CD4-positive, alpha-beta T cell treated with Interleukin-1 beta for 1 hour (primary cell): ENCODE measurements around the gene TMEM272.

ENCODE experiments used
- DNase-seq, 2 donors: peaks; one replicate each; pipeline ENCODE4 v3.0.0-alpha.2; 2020 to 2022

TMEM272 gene, protein sequence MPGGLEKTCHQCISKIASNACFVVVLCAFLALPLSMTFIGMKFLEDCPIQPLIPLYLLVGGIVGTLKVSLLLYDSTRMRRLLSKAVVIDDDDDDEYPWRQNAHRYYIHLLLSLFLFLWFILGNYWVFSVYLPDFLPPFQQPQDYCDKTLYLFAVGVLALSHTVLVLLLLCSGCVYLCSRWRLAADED

DNA sequence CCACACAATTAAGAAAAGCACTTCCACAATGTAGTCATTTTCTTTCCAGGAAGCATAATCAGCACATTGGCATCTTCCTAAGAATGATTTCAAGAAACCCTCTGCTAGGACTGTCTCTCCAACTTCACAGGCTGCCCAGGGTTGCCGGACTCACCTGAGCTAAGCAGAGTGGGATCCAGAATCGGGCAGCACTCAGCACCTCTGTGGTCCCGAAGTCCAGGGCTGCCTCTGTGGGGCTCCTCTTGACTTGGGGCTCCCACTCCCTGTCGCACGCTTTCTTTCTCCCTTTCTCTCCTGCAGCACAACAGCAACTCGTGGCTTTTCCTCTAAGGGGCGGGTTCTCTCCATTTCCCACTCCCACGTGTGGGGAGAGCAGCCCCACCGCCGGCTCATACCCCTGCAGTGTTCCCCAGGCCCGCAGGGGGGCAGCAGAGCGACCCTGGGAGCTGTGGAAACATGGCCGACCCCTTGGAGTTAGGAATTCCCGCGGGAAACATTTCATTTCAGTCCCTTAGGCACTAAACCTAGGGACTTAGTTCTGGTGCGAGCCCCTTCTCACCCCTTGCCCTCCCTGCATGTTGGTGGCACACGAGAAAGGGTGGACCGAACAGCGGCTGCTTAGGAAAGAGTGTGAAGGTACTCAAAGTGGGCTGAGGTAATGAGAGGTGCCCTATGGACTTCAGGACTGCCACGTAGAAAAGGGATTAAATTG lies at the start of gene TMEM272:
Gene TMEM272, minus strand, starts transcription at position 316 of the 712 bp plus-strand sequence. CDS start 6,647 bp downstream, outside the sequence.
- peak; percentile 48 to 51 for DNase-seq

DNA sequence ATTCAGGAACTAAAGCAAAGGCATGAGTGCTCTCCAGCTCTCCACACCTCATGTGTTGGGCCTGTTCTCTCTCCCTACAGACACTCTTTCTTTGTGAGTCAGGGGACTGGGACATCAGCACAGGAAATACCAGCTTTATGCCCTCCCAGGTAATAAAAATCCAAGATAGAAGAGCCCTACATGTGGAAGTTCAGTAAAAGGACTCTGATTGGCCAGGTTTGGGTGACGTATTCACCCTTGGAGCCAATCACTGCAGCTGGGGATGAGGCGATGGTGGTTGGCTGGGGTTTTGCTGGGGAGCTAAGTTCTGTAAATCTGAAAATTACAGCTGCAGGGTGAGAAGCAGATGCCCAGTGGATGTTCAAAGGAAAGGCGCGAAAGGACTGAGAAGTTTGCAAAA lies 49.3 kb upstream of the TMEM272 start:
- no peak for DNase-seq

GRCh38 chr13:51892657-51893056 lies 47.7 kb upstream of the TMEM272 start:
- DNase-seq = no peak

DNA sequence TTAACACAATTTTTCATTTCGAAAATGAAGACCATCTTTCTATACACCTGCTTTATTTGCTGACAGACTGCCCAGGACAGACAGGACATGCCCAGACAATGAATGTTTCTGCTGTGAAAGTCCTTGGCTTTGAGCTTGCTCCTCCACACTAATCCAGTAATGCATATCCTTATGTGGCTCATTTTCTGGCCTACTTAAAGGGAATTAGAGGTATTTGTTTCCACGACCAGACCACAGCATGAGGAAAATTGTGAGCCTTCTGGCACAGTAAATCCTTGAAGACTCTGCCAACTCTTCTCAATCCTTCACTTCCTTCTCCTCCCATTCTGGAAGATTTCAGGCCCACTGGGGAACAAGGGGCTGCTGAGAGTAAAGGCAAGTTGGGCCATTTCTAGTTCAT lies 42.5 kb upstream of the TMEM272 start:
- no peak for DNase-seq

GRCh38 chr13:51885651-51886050 lies 40.7 kb upstream of the TMEM272 start:
- no peak for DNase-seq

DNA sequence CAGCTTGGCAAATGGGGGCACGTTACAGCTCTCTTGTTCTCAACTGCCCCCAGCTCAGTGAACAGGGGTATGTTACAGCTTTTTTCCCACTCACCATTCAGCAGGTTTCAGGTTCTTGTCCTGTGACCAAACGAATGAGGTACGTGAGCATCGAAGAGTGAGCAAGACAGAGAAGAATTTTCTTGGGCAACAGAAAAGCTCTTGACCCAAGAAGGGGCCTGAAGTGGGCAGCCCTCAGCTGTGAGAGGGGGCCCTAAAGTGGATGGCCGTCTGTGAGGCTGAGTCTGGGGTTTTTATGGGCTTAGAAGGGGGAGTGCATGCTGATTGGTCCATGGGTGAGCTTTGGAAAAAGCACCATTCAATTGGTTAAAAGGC lies 38.2 kb upstream of the TMEM272 start:
- no peak for DNase-seq

DNA sequence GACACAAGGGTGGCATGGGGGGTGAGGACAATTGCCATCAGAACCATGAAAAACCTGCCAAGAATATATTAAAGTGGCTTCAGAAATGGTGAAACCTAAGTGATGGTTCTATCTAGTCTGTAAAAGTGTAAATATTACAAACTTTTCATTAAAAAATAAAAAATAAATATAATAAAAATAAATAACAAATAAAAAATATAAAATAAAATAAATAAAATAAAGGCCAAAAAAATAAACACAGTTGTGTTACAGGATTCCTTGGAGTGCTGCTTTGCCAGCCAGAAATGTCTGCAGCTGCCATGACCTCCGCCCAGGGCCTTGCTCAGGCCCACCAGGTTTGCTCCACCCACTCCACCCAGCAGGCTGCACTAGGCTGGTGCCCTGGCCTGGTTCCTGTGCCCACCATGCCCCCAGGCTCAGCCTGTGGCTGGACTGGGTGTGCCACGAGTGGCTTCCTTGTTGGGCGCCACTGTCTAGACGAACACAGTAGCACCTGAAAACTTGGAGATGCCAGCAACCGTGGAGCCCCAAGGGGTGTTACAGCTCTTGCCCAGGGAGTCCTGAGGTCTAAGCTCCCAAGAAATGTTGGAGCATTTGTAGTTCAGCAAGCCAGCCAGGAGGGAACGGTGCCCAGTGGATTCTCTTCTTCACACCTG lies 37.7 kb upstream of the TMEM272 start:
- no peak for DNase-seq

- DNase-seq = no peak
Observed at GRCh38 chr13:51881296-51881695, 36.3 kb upstream of the TMEM272 start.

DNA sequence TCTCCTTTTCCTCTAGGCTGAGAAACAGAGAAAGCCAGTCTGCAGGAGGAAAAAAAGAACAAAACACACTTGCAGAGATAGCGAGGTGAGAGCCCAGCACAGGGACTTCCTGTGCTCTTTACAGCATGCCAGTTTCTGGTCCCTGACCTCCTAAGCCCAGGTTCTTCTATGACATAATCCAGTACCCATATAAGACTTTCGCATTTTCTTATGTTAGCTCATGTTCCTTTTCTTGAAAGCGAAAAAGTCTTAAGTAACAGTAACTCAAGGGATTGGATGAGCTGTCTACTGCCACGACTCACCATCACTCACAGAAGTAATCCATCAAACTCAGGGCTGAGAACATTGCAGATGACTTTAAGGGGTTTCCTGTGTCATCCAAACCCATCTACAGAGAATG lies 34.2 kb upstream of the TMEM272 start:
- no peak for DNase-seq

- DNase-seq = no peak
Observed at GRCh38 chr13:51874651-51875050, 29.7 kb upstream of the TMEM272 start.

- no peak for DNase-seq
Observed at GRCh38 chr13:51873837-51874236, 28.9 kb upstream of the TMEM272 start.

GRCh38 chr13:51873117-51873798 lies 28.3 kb upstream of the TMEM272 start:
- DNase-seq = no peak

DNA sequence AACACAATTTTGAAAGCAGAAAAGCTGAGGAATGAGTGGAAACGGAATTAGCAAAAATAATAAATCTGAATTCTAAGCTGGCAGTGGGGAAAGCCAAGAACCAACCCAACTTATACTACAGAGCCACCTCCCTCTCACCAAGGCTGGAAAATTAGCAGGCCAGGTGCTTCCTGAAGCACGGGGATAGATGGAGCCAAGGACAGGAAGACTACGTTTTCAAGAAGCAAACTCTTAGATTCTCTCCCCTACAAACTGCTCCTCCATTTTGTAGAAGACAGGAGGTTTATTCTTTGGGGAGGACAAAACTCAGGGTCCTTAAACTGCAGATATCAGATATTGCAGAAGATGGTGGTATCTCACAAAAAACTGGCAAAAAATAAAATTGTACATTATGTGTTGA lies 25.6 kb upstream of the TMEM272 start:
- DNase-seq = no peak

GRCh38 chr13:51869916-51870315 lies 24.9 kb upstream of the TMEM272 start:
- DNase-seq = no peak

- no peak for DNase-seq
Observed at GRCh38 chr13:51867062-51867461, 22.1 kb upstream of the TMEM272 start.

DNA sequence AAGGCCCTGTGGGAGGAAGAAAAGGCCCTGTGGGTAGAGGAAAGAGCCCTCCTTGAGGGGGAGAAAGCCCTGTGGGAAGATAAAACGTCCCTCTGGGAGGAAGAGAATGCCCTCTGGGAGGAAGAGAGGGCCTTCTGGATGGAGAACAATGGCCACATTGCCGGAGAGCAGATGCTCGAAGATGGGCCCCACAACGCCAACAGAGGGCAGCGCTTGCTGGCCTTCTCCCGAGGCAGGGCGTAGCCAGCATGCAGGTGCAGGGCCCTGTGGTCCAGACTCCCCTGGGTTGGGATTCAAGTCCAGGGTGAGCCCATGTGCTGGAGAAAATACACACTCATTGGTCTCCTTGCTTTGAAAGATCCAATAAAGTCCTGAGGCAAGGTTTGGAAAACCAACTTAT lies 20.9 kb upstream of the TMEM272 start:
- DNase-seq = no peak

DNA sequence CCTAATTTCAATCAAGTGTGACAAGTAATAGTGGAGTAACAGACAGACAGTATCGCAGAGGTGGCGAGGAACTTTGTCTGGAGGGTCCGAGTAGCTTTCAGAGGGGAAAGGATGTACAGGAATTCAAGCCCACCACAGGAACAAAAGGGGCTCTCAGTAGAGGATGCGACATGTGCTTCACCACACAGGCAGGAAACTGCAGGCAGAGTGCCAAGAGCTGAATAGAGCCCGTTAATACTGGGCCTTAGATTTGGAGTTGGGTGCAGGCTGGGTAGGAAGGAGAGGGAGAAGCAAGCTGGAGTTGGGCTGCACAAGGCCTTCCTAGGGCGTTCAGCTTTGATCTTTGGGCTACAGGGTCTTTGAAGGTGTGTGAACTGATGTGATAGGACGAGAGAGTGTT lies 18.0 kb upstream of the TMEM272 start:
- DNase-seq = no peak

DNA sequence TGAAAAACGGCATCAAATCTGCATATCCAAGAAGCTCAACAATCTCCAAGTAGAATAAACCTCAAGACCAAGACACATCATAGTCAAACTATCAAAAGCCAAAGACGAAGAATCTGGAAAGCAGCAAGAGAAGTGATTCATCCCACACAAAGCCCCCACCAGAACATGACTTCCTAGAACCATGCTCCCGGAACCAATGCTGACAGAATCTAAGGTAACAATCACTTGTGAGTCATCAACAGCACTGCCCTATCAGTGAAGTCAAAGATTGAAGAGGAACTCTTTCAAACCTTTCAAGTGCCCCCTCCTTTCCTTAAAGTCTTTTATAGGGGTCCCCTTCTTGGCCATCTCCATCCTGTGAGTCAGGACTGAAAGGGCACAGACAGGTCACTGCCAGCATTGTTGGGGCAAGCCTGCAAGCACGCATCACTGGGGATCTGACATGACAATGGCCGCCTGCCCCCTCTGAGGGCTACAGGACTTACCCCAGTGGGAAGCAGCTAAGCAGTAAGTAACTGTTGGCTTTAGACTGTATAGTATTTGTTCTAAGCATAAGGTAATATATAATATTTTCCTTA lies 16.8 kb upstream of the TMEM272 start, which contains the start of gene CCDC70:
Gene CCDC70, plus strand, starts transcription at position 247 of the 578 bp plus-strand sequence. CDS start 3,443 bp downstream, outside the sequence.
- DNase-seq = no peak

DNA sequence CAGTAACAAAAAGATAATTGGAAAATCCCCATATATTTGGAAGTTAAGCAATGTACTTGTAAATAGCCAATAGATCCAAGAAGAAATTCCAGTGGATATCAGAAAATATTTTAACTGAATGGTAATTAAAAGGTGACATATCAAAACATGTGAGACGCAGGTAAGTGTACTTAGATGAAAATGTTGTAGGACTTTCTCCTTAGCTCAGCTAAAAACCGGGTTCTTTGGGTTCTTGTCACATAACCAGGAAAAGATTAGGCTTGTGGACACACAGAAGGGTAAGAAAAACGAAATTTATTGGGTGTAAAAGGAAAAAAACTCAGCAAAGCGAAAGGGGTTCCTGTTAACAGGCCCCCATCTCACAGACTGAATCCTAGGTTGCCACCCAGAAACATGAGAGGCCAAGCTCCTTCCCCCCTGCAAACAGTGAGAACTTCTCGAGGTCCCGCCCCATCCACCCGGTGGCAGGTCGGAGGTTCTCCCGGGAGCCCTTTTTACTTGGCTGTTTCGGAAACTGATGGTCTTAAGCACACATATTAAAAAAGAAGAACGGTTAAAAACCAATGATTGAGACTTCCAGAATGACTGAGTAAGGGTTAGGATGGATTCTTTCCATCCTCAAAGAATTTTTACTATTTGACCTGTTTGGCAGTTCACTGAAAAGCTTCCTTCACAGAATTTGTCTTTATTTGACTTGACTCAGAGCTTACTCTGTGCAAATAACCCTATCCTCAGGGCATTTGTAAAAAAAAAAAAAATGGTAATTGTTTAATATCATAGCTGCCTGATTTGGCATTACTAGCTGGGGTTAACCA lies 13.7 kb upstream of the TMEM272 start:
- no peak for DNase-seq

GRCh38 chr13:51856998-51857397 lies 12.0 kb upstream of the TMEM272 start:
- no peak for DNase-seq

GRCh38 chr13:51856027-51856736 lies 11.2 kb upstream of the TMEM272 start:
- no peak for DNase-seq
